Left ventricle myocardium inferior (tissue), 1 donor: Measurements from ENCODE around the gene SEC62. TPM values are rescaled to one million over a fixed set of nuclear protein-coding genes. Genes with fewer than 3 reads are reported as not detected.
A peak's percentile ranks its signal among the peaks of the same experiment; 100 is the strongest.

ENCODE experiments used
- DNase-seq: peaks from one replicate; pipeline ENCODE4 v3.0.0-alpha.2; 2020
- H3K27ac ChIP-seq: fragments of 200-600 bp; replicated peaks from 2 replicates; pipeline ENCODE4 v1.8.0; 2021
- H3K27me3 ChIP-seq: fragments of 200-600 bp; 2 replicates; pipeline ENCODE4 v1.8.0; 2021; ENCODE audit warnings: low read depth
- H3K36me3 ChIP-seq: fragments of 200-600 bp; 2 replicates; pipeline ENCODE4 v1.8.0; 2021
- H3K4me1 ChIP-seq: fragments of 200-600 bp; 2 replicates; pipeline ENCODE4 v1.8.0; 2021
- H3K4me3 ChIP-seq: fragments of 200-600 bp; 2 replicates; pipeline ENCODE4 v1.8.0; 2021; ENCODE audit warnings: mild to moderate bottlenecking, moderate library complexity
- H3K9me3 ChIP-seq: fragments of 200-600 bp; replicated peaks from 2 replicates; pipeline ENCODE4 v1.8.0; 2021
- CTCF ChIP-seq: fragments of 200-600 bp; IDR thresholded peaks from 2 replicates; pipeline ENCODE4 v1.8.0; 2021; ENCODE audit warnings: antibody characterized with exemption, mild to moderate bottlenecking, borderline replicate concordance
- intact Hi-C: fragments of 100-400 bp; cut with micrococcal nuclease; formaldehyde crosslinking; loops from one replicate; pipeline ENCODE4 v1.11.0; 2022
- total RNA-seq: library from RNA; stranded (reverse); fragmentation: NEBNext Ultra II Directional; extraction: Animal tissue kit (Norgen Biotek cat#: 25700); gene quantifications from one replicate; pipeline ENCODE4 v1.2.1, GENCODE V29; 2021
- donor health status: DM: no; HTN: yes; CAD: no; lungs with severe emphysema.

Gene SEC62
- total RNA-seq, 1 donor from 2014 or later, result 76.5 TPM

- TF ChIP-seq CTCF, result no peak
- Histone ChIP-seq H3K27me3 (peaks cover 3% of the 10 kb centered on the region), H3K27ac (no peak overlapping the region), H3K4me1 (no peaks in the 10 kb centered on the region), H3K36me3 (no peaks in the 10 kb centered on the region), H3K4me3 (no peak overlapping the region), H3K9me3 (no peaks in the 10 kb centered on the region)
- intact Hi-C loops, result no loop called here
- no peak for DNase-seq
Measured at GRCh38 chr3:169955406-169955805, 11.2 kb upstream of the SEC62 start.

- H3K27ac ChIP-seq, result no peak overlapping the region
- H3K4me3 ChIP-seq, result no peak overlapping the region
- DNase-seq, result no peak
- TF ChIP-seq CTCF, result no peak
- no peaks in the 10 kb centered on the region for H3K9me3 ChIP-seq
- peaks cover 3% of the 10 kb centered on the region for H3K27me3 ChIP-seq
- intact Hi-C loops, result no loop called here
- H3K4me1 ChIP-seq, result peaks cover 33% of the 10 kb centered on the region
- H3K36me3 ChIP-seq, result no peaks in the 10 kb centered on the region
Measured at GRCh38 chr3:169964176-169964575, 2.4 kb upstream of the SEC62 start.

- intact Hi-C loops, result no loop called here
- Histone ChIP-seq H3K4me3 (peak overlapping the region; percentile 91), H3K36me3 (no peaks in the 10 kb centered on the region), H3K27me3 (no peaks in the 10 kb centered on the region), H3K9me3 (no peaks in the 10 kb centered on the region), H3K27ac (peak overlapping the region; percentile 96), H3K4me1 (peaks cover 50% of the 10 kb centered on the region)
- no peak for DNase-seq
- no peak for TF ChIP-seq CTCF
Measured at GRCh38 chr3:169965562-169966427, 812 bp upstream of the SEC62 start.

- Histone ChIP-seq H3K36me3 (no peaks in the 10 kb centered on the region), H3K9me3 (no peaks in the 10 kb centered on the region), H3K27me3 (no peaks in the 10 kb centered on the region), H3K4me1 (peaks cover 64% of the 10 kb centered on the region), H3K27ac (peak overlapping the region; percentile 96), H3K4me3 (peak overlapping the region; percentile 91)
- intact Hi-C loops, result no loop called here
- peak; percentile 63 for DNase-seq
- no peak for TF ChIP-seq CTCF
Measured at GRCh38 chr3:169966951-169967915, 626 bp downstream of the SEC62 start.

GRCh38 chr3:169968224-169968885, 1.7 kb downstream of the SEC62 start:
- TF ChIP-seq CTCF, result no peak
- H3K9me3 ChIP-seq, result no peaks in the 10 kb centered on the region
- H3K36me3 ChIP-seq, result peaks cover 2% of the 10 kb centered on the region
- peaks cover 71% of the 10 kb centered on the region for H3K4me1 ChIP-seq
- H3K27me3 ChIP-seq, result no peaks in the 10 kb centered on the region
- no peak for DNase-seq
- intact Hi-C loops, result no loop called here
- peak overlapping the region; percentile 91 for H3K4me3 ChIP-seq
- H3K27ac ChIP-seq, result no peak overlapping the region
